SJSA1 (cell line): ENCODE results near the gene NUP37. TPM values are rescaled to one million over a fixed set of nuclear protein-coding genes. Genes with fewer than 3 reads are reported as not detected.

Experiments used
- DNase-seq, 2 experiments: peaks; one replicate each; pipeline ENCODE4 v3.0.0-alpha.2; 2015 to 2020; ENCODE audit warnings: low spot score in 2 of 2, low read depth in 1 of 2
- H3K27ac ChIP-seq: fragments of 250-450 bp; sonication (Bioruptor Pico); 2 replicates; pipeline ENCODE4 v1.5.1; 2020; ENCODE audit warnings: mild to moderate bottlenecking, moderate library complexity
- H3K27me3 ChIP-seq: fragments of 250-450 bp; sonication (Bioruptor Pico); replicated peaks from 2 replicates; pipeline ENCODE4 v1.5.1; 2020; ENCODE audit warnings: mild to moderate bottlenecking, moderate library complexity
- H3K36me3 ChIP-seq: fragments of 250-450 bp; sonication (Bioruptor Pico); 2 replicates; pipeline ENCODE4 v1.5.1; 2020; ENCODE audit warnings: mild to moderate bottlenecking
- H3K4me1 ChIP-seq: fragments of 250-450 bp; sonication (Bioruptor Pico); replicated peaks from 2 replicates; pipeline ENCODE4 v1.6.1; 2021; ENCODE audit warnings: mild to moderate bottlenecking
- H3K4me3 ChIP-seq: fragments of 250-450 bp; sonication (Bioruptor Pico); 2 replicates; pipeline ENCODE4 v1.5.1; 2020; ENCODE audit warnings: mild to moderate bottlenecking
- H3K9me3 ChIP-seq: fragments of 250-450 bp; sonication (Bioruptor Pico); replicated peaks from 2 replicates; pipeline ENCODE4 v1.5.1; 2020; ENCODE audit warnings: mild to moderate bottlenecking
- total RNA-seq: library from RNA; depleted of rRNA; stranded (reverse); fragments of >200 nt; shearing (Covaris generic); gene quantifications from 2 replicates; pipeline ENCODE4 v1.2.3, GENCODE V29; 2014; rRNA removed

Gene NUP37
- total RNA-seq, 1 experiment from 2014 or later, result 85.3 TPM

- no peaks in the 10 kb centered on the region for H3K4me1 ChIP-seq
- H3K4me3 ChIP-seq, result no peak overlapping the region
- H3K27me3 ChIP-seq, result no peaks in the 10 kb centered on the region
- H3K36me3 ChIP-seq, result peaks cover 8% of the 10 kb centered on the region
- no peaks in the 10 kb centered on the region for H3K9me3 ChIP-seq
- H3K27ac ChIP-seq, result no peak overlapping the region
- no peak for DNase-seq
Observed at GRCh38 chr12:102033991-102034745, 85.7 kb downstream of the NUP37 start.

- Histone ChIP-seq H3K9me3 (no peaks in the 10 kb centered on the region), H3K4me3 (no peak overlapping the region), H3K27ac (no peak overlapping the region), H3K27me3 (no peaks in the 10 kb centered on the region), H3K4me1 (no peaks in the 10 kb centered on the region), H3K36me3 (peaks cover 8% of the 10 kb centered on the region)
- no peak for DNase-seq
Observed at GRCh38 chr12:102031852-102032251, 88.1 kb downstream of the NUP37 start.

DNA sequence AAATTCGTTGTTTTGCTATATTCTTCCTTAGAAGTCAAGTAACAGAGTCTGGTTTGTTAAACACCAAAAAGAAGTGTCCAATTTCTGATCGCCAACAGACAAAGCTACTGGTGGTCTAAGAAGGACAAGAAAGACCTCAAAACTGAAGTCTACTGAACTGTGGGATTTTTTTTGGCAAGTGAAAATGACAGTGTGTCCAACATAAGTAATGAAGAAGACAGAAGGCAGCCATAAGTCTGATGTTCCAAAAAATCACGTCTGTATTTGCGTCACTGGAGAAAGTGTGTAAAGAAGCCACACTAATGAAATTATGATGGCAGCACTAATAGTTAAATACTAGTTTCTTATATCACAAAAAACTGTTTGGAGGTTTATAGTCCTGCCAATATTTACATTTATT, 90.8 kb downstream of the NUP37 start:
- Histone ChIP-seq H3K27me3 (no peaks in the 10 kb centered on the region), H3K4me3 (no peak overlapping the region), H3K36me3 (peaks cover 5% of the 10 kb centered on the region), H3K27ac (no peak overlapping the region), H3K4me1 (no peaks in the 10 kb centered on the region), H3K9me3 (no peaks in the 10 kb centered on the region)
- DNase-seq, result no peak

- H3K4me1 ChIP-seq, result no peaks in the 10 kb centered on the region
- H3K27ac ChIP-seq, result no peak overlapping the region
- no peaks in the 10 kb centered on the region; the same call in 1 of the 2 replicates for H3K36me3 ChIP-seq
- H3K9me3 ChIP-seq, result no peaks in the 10 kb centered on the region
- no peak overlapping the region for H3K4me3 ChIP-seq
- no peak for DNase-seq
- no peaks in the 10 kb centered on the region for H3K27me3 ChIP-seq
Observed at GRCh38 chr12:102026728-102027127, 93.2 kb downstream of the NUP37 start.

GRCh38 chr12:102024765-102025164, 95.1 kb downstream of the NUP37 start:
- Histone ChIP-seq H3K27me3 (no peaks in the 10 kb centered on the region), H3K27ac (no peak overlapping the region), H3K4me1 (no peaks in the 10 kb centered on the region), H3K36me3 (no peaks in the 10 kb centered on the region; the same call in 1 of the 2 replicates), H3K9me3 (no peaks in the 10 kb centered on the region), H3K4me3 (no peak overlapping the region)
- no peak for DNase-seq

DNA sequence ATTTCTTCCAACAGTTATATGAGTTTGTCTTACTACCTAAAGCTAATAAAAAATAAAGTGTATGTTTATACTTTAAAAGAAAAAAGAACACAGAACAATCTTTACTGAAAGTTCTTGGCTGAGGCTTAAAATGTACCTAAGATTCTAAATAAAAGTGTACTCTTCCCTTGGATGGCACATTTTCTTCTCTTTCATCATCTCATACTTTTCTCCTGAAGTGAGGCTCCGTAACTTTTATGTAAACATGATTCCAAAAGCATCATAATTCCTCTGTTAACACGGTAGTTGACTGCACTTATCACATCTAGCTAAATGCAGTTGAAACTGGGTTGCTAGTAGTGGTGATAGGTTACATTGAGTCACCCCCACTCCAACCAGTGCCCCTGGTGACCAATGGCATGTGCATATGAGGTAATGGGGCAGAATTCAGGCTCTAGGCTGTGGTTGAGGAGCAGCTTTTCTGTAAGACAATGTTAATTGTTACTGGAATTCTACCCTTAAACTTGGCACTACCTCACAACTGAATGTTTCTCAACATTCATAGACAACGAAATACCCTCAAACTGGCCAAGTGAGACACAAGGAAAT, 96.5 kb downstream of the NUP37 start:
- H3K27ac ChIP-seq, result no peak overlapping the region

More for the DNA sequence above, 96.5 kb downstream of the NUP37 start:
- no peak for DNase-seq
- Histone ChIP-seq H3K36me3 (no peaks in the 10 kb centered on the region), H3K4me3 (no peak overlapping the region), H3K9me3 (no peaks in the 10 kb centered on the region), H3K27me3 (no peaks in the 10 kb centered on the region), H3K4me1 (no peaks in the 10 kb centered on the region)

Other genes with a start within 250 kb of the NUP37 start
- 12.4 and 13.2 TPM in 2 replicates for gene DRAM1, start 242.5 kb downstream of the NUP37 start, total RNA-seq
- 36.2 and 75.1 TPM in 2 replicates for gene WASHC3, start 58.1 kb downstream of the NUP37 start, total RNA-seq
- 37.3 and 38.5 TPM in 2 replicates for gene PARPBP, start 69 bp upstream of the NUP37 start, total RNA-seq
- not detected in 2 replicates for gene PMCH, start 77.7 kb upstream of the NUP37 start, total RNA-seq